ENCODE data around the gene SEC16A.

DNA sequence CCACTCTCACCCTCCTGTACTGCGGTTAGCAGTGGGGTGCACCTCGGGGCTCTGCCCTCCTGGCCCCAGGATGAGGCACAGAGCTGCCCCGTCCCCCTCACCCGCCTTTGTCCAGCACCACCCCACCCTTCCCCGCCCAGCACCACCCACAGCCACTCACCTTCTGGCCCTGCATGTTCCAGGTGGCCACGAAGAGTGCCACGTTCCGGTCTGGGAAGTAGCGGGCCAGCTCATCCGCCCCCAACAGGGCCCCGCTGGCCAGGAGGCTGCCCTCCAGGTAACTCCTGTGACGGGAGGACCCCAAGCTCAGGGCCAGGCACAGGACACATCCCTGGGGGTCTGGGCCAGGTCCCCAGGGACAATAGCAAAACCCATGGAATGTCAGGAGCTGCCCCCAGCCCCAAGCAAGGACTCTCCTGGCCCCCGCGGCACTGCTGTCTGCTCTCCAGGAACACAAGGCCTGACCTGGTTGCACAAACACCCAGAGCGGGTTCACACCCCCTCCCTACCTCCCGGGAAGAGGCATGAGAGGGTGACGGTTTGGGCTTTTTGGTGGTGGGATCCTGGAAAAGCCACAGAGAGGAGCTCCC lies 48.2 kb downstream of the SEC16A start:
- TF ChIP-seq, protein P1, sequence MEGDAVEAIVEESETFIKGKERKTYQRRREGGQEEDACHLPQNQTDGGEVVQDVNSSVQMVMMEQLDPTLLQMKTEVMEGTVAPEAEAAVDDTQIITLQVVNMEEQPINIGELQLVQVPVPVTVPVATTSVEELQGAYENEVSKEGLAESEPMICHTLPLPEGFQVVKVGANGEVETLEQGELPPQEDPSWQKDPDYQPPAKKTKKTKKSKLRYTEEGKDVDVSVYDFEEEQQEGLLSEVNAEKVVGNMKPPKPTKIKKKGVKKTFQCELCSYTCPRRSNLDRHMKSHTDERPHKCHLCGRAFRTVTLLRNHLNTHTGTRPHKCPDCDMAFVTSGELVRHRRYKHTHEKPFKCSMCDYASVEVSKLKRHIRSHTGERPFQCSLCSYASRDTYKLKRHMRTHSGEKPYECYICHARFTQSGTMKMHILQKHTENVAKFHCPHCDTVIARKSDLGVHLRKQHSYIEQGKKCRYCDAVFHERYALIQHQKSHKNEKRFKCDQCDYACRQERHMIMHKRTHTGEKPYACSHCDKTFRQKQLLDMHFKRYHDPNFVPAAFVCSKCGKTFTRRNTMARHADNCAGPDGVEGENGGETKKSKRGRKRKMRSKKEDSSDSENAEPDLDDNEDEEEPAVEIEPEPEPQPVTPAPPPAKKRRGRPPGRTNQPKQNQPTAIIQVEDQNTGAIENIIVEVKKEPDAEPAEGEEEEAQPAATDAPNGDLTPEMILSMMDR (IDR thresholded peaks at IDR 0.05): no peak
- TF ChIP-seq EP300 (IDR thresholded peaks at IDR 0.05) (no peak), POLR2AphosphoS5 (IDR thresholded peaks at IDR 0.05) (no peak)

All from suprapubic skin (tissue), 4 donors.